ENCODE data around the gene ST6GALNAC3.

- TF ChIP-seq CTCF (IDR thresholded peaks at IDR 0.05) (no peak), POLR2A (IDR thresholded peaks at IDR 0.05) (no peak)
Observed at GRCh38 chr1:76158126-76158525, 83.6 kb downstream of the ST6GALNAC3 start.
